GOT3 (cell line): Measurements from ENCODE around the gene DAAM1.

Experiments
- DNase-seq: peaks from one replicate; lab custom pipeline; 2025; ENCODE audit warnings: mixed read lengths; lab: John Stamatoyannopoulos, UW

DAAM1 gene

GRCh38 chr14:59254911-59255545, 66.6 kb downstream of the DAAM1 start:
- no peak for DNase-seq

GRCh38 chr14:59256331-59256730, 67.9 kb downstream of the DAAM1 start:
- DNase-seq, result no peak

GRCh38 chr14:59261334-59261733, 72.9 kb downstream of the DAAM1 start:
- DNase-seq, result no peak

GRCh38 chr14:59262717-59263454, 74.4 kb downstream of the DAAM1 start:
- DNase-seq, result no peak

GRCh38 chr14:59265808-59266207, 77.3 kb downstream of the DAAM1 start:
- no peak for DNase-seq

GRCh38 chr14:59267046-59267445, 78.6 kb downstream of the DAAM1 start:
- DNase-seq, result no peak

GRCh38 chr14:59268011-59268410, 79.5 kb downstream of the DAAM1 start:
- DNase-seq, result no peak

GRCh38 chr14:59268858-59269257, 80.4 kb downstream of the DAAM1 start:
- DNase-seq, result no peak

- DNase-seq, result no peak
These were observed 81.0 kb downstream of the DAAM1 start for GRCh38 chr14:59269466-59269865.

- DNase-seq, result no peak
These were observed 82.8 kb downstream of the DAAM1 start for GRCh38 chr14:59271256-59271655.

- no peak for DNase-seq
These were observed 83.3 kb downstream of the DAAM1 start for GRCh38 chr14:59271734-59272133.

GRCh38 chr14:59272633-59273032, 84.2 kb downstream of the DAAM1 start:
- no peak for DNase-seq

GRCh38 chr14:59273737-59274136, 85.3 kb downstream of the DAAM1 start:
- no peak for DNase-seq

- no peak for DNase-seq
These were observed 86.5 kb downstream of the DAAM1 start for GRCh38 chr14:59274991-59275391.

- no peak for DNase-seq
These were observed 87.2 kb downstream of the DAAM1 start for GRCh38 chr14:59275668-59276067.

- no peak for DNase-seq
These were observed 87.8 kb downstream of the DAAM1 start for GRCh38 chr14:59276235-59276634.

GRCh38 chr14:59277659-59278058, 89.2 kb downstream of the DAAM1 start:
- no peak for DNase-seq

GRCh38 chr14:59278111-59278510, 89.6 kb downstream of the DAAM1 start:
- no peak for DNase-seq

- no peak for DNase-seq
These were observed 92.5 kb downstream of the DAAM1 start for GRCh38 chr14:59280961-59281360.

- no peak for DNase-seq
These were observed 93.3 kb downstream of the DAAM1 start for GRCh38 chr14:59281609-59282377.

- no peak for DNase-seq
These were observed 93.9 kb downstream of the DAAM1 start for GRCh38 chr14:59282378-59282765.

- DNase-seq, result no peak
These were observed 94.9 kb downstream of the DAAM1 start for GRCh38 chr14:59283361-59283760.

GRCh38 chr14:59284059-59284458, 95.6 kb downstream of the DAAM1 start:
- no peak for DNase-seq
